GM12878 (cell line): ENCODE results near the gene HPSE2. TPM values are rescaled to one million over a fixed set of nuclear protein-coding genes. Genes with fewer than 3 reads are reported as not detected.

Experiments used
- ATAC-seq: fragments of 200-7000 bp; cut with Tn5 transposase; 3 replicates; pipeline ENCODE4 v1.9.1; 2020; ENCODE audit warnings: mild to moderate bottlenecking, moderate library complexity
- BruUV-seq: library from RNA; stranded (reverse); fragments of 400-500 nt; replicated peaks from 2 replicates; lab custom pipeline; 2021; lab: Mats Ljungman, UMichigan
- CTCF ChIA-PET: fragments of 300-600 bp; sonication (Branson Sonifier 250); formaldehyde crosslinking; extraction: SDS; loops from one replicate; lab custom pipeline; 2021; ENCODE audit warnings: inconsistent platforms; lab: Yijun Ruan, JAX
- POLR2A ChIA-PET: fragments of 350-600 bp; formaldehyde crosslinking; extraction: SDS; loops from one replicate; lab custom pipeline; 2021; ENCODE audit warnings: inconsistent platforms; lab: Charles Lee
- RAD21 ChIA-PET: fragments of 300-600 bp; sonication (Branson Sonifier 250); formaldehyde crosslinking; loops from one replicate; lab custom pipeline; 2023; ENCODE audit warnings: antibody characterized with exemption; ENCODE audit not compliant: unreplicated experiment; lab: Charles Lee
- SMC1A ChIA-PET: fragments of 300-600 bp; sonication (Branson Sonifier 250); formaldehyde crosslinking; loops from one replicate; lab custom pipeline; 2023; ENCODE audit not compliant: unreplicated experiment, uncharacterized antibody; lab: Charles Lee
- DNase-seq: peaks from one replicate; pipeline ENCODE4 v3.0.0-alpha.2; 2011; ENCODE audit warnings: low read depth, low spot score
- FAIRE-seq: peaks from 3 replicates; lab custom pipeline; 2011; peaks lifted over from hg19 to GRCh38; lab: Jason Lieb, UNC
- H2AFZ ChIP-seq: 2 replicates; pipeline ENCODE4 v1.6.0; 2011; ENCODE audit warnings: low read depth, low read length, control low read depth; ENCODE audit not compliant: control insufficient read depth
- H3K27ac ChIP-seq: 2 replicates; pipeline ENCODE4 v1.5.1; 2011; ENCODE audit warnings: control low read depth; ENCODE audit not compliant: control insufficient read depth, insufficient read depth
- H3K27me3 ChIP-seq, 2 experiments: replicated peaks in 1 of 2; 2 replicates each; pipeline versions ENCODE4 v1.6.0 to v1.6.1; 2011; ENCODE audit warnings: low read length in 1 of 2; ENCODE audit not compliant: control insufficient read depth in 2 of 2, insufficient read depth in 2 of 2
- H3K36me3 ChIP-seq, 2 experiments: 2 replicates each; pipeline ENCODE4 v1.5.1; 2011; ENCODE audit warnings: low read length in 1 of 2; ENCODE audit not compliant: control insufficient read depth in 2 of 2, insufficient read depth in 2 of 2
- H3K4me1 ChIP-seq: 2 replicates; pipeline ENCODE4 v1.6.1; 2011; ENCODE audit warnings: mild to moderate bottlenecking, low read length, moderate library complexity, mixed read lengths; ENCODE audit not compliant: control insufficient read depth, insufficient read depth
- H3K4me2 ChIP-seq: 2 replicates; pipeline ENCODE4 v1.6.0; 2011; ENCODE audit warnings: control low read depth; ENCODE audit not compliant: control insufficient read depth, insufficient read depth
- H3K4me3 ChIP-seq: fragments of 200-600 bp; sonication (generic); 2 replicates; pipeline ENCODE4 v1.5.1; 2016
- H3K79me2 ChIP-seq: 2 replicates; pipeline ENCODE4 v1.6.0; 2011; ENCODE audit warnings: low read length; ENCODE audit not compliant: control insufficient read depth, insufficient read depth
- H3K9ac ChIP-seq: 2 replicates; pipeline ENCODE4 v1.8.0; 2011; ENCODE audit warnings: low read length, control low read depth, mixed read lengths; ENCODE audit not compliant: control insufficient read depth, insufficient read depth
- H3K9me3 ChIP-seq: replicated peaks from 3 replicates; pipeline ENCODE4 v1.5.1; 2011; ENCODE audit warnings: mild to moderate bottlenecking, low read length; ENCODE audit not compliant: control insufficient read depth, insufficient read depth
- H4K20me1 ChIP-seq: 2 replicates; pipeline ENCODE4 v1.6.0; 2011; ENCODE audit not compliant: control insufficient read depth, insufficient read depth
- CBX3 ChIP-seq: fragments of 200-600 bp; sonication (generic); IDR thresholded peaks from 2 replicates; pipeline ENCODE4 v1.6.1; 2016; ENCODE audit warnings: low read depth, borderline replicate concordance
- CBX5 ChIP-seq: sonication (generic); IDR thresholded peaks from 2 replicates; pipeline ENCODE4 v1.6.1; 2016; ENCODE audit warnings: low read depth, moderate library complexity, mild to moderate bottlenecking, inconsistent platforms
- CHD1 ChIP-seq: IDR thresholded peaks from 2 replicates; pipeline ENCODE4 v1.6.1; 2012; ENCODE audit warnings: low read depth, low read length, improper control_type of control experiment
- DPF2 ChIP-seq: fragments of 450-650 bp; IDR thresholded peaks from 2 replicates; pipeline ENCODE4 v1.6.1; 2017; ENCODE audit warnings: mild to moderate bottlenecking
- ESRRA ChIP-seq: IDR thresholded peaks from 2 replicates; pipeline ENCODE4 v1.6.1; 2012; ENCODE audit warnings: mild to moderate bottlenecking, low read length, improper control_type of control experiment
- ETV6 ChIP-seq, 2 experiments: fragments of 450-650 bp in 1 of 2; IDR thresholded peaks in 1 of 2; conservative IDR thresholded peaks in 1 of 2; 2 replicates each; pipeline ENCODE4 v1.6.1; 2014; ENCODE audit warnings: antibody characterized with exemption in 1 of 2, borderline replicate concordance in 1 of 2, low read depth in 1 of 2, mild to moderate bottlenecking in 1 of 2, moderate library complexity in 1 of 2
- KLF5 ChIP-seq: fragments of 450-650 bp; IDR thresholded peaks from 2 replicates; pipeline ENCODE4 v1.6.1; 2014; ENCODE audit warnings: mild to moderate bottlenecking; ENCODE audit not compliant: partially characterized antibody
- NR2C1 ChIP-seq: fragments of 450-650 bp; IDR thresholded peaks from 2 replicates; pipeline ENCODE4 v1.6.1; 2017; ENCODE audit warnings: antibody characterized with exemption, mild to moderate bottlenecking, moderate library complexity
- PAX8 ChIP-seq: fragments of 450-650 bp; IDR thresholded peaks from 2 replicates; pipeline ENCODE4 v1.6.1; 2017; ENCODE audit warnings: mild to moderate bottlenecking, moderate library complexity
- RUNX3 ChIP-seq: IDR thresholded peaks from 2 replicates; pipeline ENCODE4 v1.6.1; 2012; ENCODE audit warnings: low read length, inconsistent platforms
- SMARCA5 ChIP-seq: fragments of 450-650 bp; IDR thresholded peaks from 2 replicates; pipeline ENCODE4 v1.6.1; 2017; ENCODE audit warnings: mild to moderate bottlenecking
- SRF ChIP-seq, 2 experiments: IDR thresholded peaks; 2 replicates each; pipeline ENCODE4 v1.6.1; 2011; ENCODE audit warnings: low read depth in 2 of 2, low read length in 2 of 2, mild to moderate bottlenecking in 1 of 2, moderate library complexity in 1 of 2
- TCF3 ChIP-seq: IDR thresholded peaks from 2 replicates; pipeline ENCODE4 v1.6.1; 2012; ENCODE audit warnings: low read depth, mild to moderate bottlenecking, low read length, borderline replicate concordance; ENCODE audit not compliant: insufficient read depth
- TCF7 ChIP-seq: IDR thresholded peaks from 2 replicates; pipeline ENCODE4 v1.6.1; 2014; ENCODE audit warnings: antibody characterized with exemption, borderline replicate concordance
- YBX1 ChIP-seq: fragments of 450-650 bp; IDR thresholded peaks from 2 replicates; pipeline ENCODE4 v1.6.1; 2016; ENCODE audit warnings: antibody characterized with exemption
- WGBS: methylation state at CpG from one replicate; pipeline ENCODE4 v1.1.6; 2016; ENCODE audit warnings: low lambda C conversion rate; ENCODE audit not compliant: insufficient replicate concordance, insufficient coverage; ENCODE audit errors: missing lambda C conversion rate; 5-methylcytosine and 5-hydroxymethylcytosine counted together
- in situ Hi-C: fragments of 300-500 bp; cut with MboI; formaldehyde crosslinking; loops from 9 replicates; pipeline ENCODE4 v1.14.3; 2018; ENCODE audit warnings: mixed read lengths
- intact Hi-C: fragments of 100-400 bp; cut with micrococcal nuclease; formaldehyde crosslinking; loops from one replicate; pipeline ENCODE4 v1.14.2; 2022; ENCODE audit not compliant: unreplicated experiment
- polyA plus RNA-seq, 11 experiments: library from polyadenylated mRNA; depleted of rRNA in 4 of 11; unstranded in 6 of 11; stranded (reverse) in 5 of 11; fragments of >200 nt; fragmentation: Nextera tagmentation in 4 of 11; fragmentation: Illumina TruSeq in 1 of 11; extraction: Ambion mirVana in 4 of 11; extraction: Trizol in 1 of 11; gene quantifications; 1 replicate in 1 of 11; 2 replicates in 10 of 11; pipeline versions ENCODE4 v1.2.1 to v1.2.3, GENCODE V29; 2011 to 2016; ENCODE audit warnings: inconsistent platforms in 2 of 11, missing spikeins in 2 of 11, low read depth in 1 of 11
- total RNA-seq, 4 experiments: library from RNA; depleted of rRNA in 3 of 4; stranded (reverse); fragments of >200 nt in 3 of 4; fragmentation: Illumina TruSeq in 1 of 4; extraction: Trizol in 1 of 4; gene quantifications; 2 replicates each; pipeline versions ENCODE4 v1.2.1 to v1.2.3, GENCODE V29; 2013 to 2021
- TF ChIP-seq, protein P1 (sequence below): fragments of 450-650 bp; IDR thresholded peaks from 2 replicates; pipeline ENCODE4 v1.6.1; 2017; ENCODE audit warnings: mild to moderate bottlenecking, moderate library complexity
- TF ChIP-seq, protein P2 (sequence below): fragments of 450-650 bp; IDR thresholded peaks from 2 replicates; pipeline ENCODE4 v1.6.1; 2018; ENCODE audit warnings: borderline replicate concordance, mild to moderate bottlenecking; ENCODE audit not compliant: partially characterized antibody
- TF ChIP-seq, protein P3 (sequence below): IDR thresholded peaks from 2 replicates; pipeline ENCODE4 v1.6.1; 2012; ENCODE audit warnings: low read depth, low read length, improper control_type of control experiment

Gene HPSE2
- total and polyA plus RNA-seq, 10 of the 15 experiments (the other 5 are each of a cell fraction or from before 2014, with no cell fraction given): 0.06 TPM; not detected in 9

DNA sequence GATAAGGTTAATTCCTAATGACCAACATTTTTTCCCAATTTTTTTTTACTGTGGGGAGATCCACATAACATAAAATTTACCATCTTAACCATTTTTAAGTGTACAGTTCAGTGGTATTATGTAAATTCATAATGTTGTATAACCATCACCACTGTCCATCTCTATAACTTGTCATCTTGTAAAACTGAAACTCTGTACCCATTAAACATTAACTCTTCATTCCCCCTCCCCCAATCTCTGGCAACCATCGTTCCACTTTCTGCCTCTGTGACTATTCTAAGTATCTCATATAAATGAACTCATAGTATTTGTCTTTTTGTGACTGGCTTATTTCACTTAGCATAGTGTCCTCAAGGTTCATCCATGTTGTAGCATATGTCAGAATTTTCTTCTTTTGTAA lies 742.9 kb downstream of the HPSE2 start:
- ATAC-seq (peak; percentile 56), DNase-seq (no peak), FAIRE-seq (no peak)
- Histone ChIP-seq H3K27me3 (no peaks in the 10 kb centered on the region), H3K36me3 (no peaks in the 10 kb centered on the region), H2AFZ (no peak overlapping the region), H3K79me2 (no peaks in the 10 kb centered on the region), H3K4me3 (no peak overlapping the region), H3K27ac (no peak overlapping the region), H3K4me2 (no peak overlapping the region), H3K9ac (no peak overlapping the region), H3K4me1 (no peaks in the 10 kb centered on the region), H3K9me3 (no peaks in the 10 kb centered on the region; the same call in 2 of the 3 replicates), H4K20me1 (no peaks in the 10 kb centered on the region)
- no TSS peak for BruUV-seq
- ChIA-PET RAD21 (no interaction called here), POLR2A (no interaction called here), SMC1A (no interaction called here), CTCF (no interaction called here)
- intact Hi-C loops (no loop called here), in situ Hi-C loops (no loop called here)
- WGBS: 0% methylated on average over 1 of the region's 1 CpG
- TF ChIP-seq SMARCA5 (no peak), KLF5 (no peak), CBX3 (no peak), RUNX3 (no peak), YBX1 (no peak), CBX5 (no peak), TCF3 (no peak), SRF (IDR thresholded peaks at IDR 0.05; ENCODE audit: low read depth in 2 of 2, low read length in 2 of 2) (no peak), DPF2 (no peak), TCF7 (no peak), CHD1 (no peak), ESRRA (no peak), ETV6 (conservative IDR thresholded peaks at IDR 0.05 in 1 of 2, IDR thresholded peaks at IDR 0.05 in 1 of 2; ENCODE audit: borderline replicate concordance in 1 of 2, low read depth in 1 of 2) (no peak), PAX8 (no peak), NR2C1 (no peak)
- TF ChIP-seq, protein P1, sequence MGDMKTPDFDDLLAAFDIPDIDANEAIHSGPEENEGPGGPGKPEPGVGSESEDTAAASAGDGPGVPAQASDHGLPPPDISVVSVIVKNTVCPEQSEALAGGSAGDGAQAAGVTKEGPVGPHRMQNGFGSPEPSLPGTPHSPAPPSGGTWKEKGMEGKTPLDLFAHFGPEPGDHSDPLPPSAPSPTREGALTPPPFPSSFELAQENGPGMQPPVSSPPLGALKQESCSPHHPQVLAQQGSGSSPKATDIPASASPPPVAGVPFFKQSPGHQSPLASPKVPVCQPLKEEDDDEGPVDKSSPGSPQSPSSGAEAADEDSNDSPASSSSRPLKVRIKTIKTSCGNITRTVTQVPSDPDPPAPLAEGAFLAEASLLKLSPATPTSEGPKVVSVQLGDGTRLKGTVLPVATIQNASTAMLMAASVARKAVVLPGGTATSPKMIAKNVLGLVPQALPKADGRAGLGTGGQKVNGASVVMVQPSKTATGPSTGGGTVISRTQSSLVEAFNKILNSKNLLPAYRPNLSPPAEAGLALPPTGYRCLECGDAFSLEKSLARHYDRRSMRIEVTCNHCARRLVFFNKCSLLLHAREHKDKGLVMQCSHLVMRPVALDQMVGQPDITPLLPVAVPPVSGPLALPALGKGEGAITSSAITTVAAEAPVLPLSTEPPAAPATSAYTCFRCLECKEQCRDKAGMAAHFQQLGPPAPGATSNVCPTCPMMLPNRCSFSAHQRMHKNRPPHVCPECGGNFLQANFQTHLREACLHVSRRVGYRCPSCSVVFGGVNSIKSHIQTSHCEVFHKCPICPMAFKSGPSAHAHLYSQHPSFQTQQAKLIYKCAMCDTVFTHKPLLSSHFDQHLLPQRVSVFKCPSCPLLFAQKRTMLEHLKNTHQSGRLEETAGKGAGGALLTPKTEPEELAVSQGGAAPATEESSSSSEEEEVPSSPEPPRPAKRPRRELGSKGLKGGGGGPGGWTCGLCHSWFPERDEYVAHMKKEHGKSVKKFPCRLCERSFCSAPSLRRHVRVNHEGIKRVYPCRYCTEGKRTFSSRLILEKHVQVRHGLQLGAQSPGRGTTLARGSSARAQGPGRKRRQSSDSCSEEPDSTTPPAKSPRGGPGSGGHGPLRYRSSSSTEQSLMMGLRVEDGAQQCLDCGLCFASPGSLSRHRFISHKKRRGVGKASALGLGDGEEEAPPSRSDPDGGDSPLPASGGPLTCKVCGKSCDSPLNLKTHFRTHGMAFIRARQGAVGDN: no peak
- TF ChIP-seq, protein P2, sequence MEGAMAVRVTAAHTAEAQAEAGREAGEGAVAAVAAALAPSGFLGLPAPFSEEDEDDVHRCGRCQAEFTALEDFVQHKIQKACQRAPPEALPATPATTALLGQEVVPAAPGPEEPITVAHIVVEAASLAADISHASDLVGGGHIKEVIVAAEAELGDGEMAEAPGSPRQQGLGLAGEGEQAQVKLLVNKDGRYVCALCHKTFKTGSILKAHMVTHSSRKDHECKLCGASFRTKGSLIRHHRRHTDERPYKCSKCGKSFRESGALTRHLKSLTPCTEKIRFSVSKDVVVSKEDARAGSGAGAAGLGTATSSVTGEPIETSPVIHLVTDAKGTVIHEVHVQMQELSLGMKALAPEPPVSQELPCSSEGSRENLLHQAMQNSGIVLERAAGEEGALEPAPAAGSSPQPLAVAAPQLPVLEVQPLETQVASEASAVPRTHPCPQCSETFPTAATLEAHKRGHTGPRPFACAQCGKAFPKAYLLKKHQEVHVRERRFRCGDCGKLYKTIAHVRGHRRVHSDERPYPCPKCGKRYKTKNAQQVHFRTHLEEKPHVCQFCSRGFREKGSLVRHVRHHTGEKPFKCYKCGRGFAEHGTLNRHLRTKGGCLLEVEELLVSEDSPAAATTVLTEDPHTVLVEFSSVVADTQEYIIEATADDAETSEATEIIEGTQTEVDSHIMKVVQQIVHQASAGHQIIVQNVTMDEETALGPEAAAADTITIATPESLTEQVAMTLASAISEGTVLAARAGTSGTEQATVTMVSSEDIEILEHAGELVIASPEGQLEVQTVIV: no peak
- TF ChIP-seq, protein P3, sequence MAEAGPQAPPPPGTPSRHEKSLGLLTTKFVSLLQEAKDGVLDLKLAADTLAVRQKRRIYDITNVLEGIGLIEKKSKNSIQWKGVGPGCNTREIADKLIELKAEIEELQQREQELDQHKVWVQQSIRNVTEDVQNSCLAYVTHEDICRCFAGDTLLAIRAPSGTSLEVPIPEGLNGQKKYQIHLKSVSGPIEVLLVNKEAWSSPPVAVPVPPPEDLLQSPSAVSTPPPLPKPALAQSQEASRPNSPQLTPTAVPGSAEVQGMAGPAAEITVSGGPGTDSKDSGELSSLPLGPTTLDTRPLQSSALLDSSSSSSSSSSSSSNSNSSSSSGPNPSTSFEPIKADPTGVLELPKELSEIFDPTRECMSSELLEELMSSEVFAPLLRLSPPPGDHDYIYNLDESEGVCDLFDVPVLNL: no peak
